A673 (cell line): ENCODE data around the gene OR52A1.

ENCODE experiments used
- CTCF ChIP-seq: fragments of 300-800, 200-600 bp; sonication (generic); conservative IDR thresholded peaks from 2 replicates; pipeline ENCODE4 v1.5.1; 2017; ENCODE audit warnings: low read depth, mild to moderate bottlenecking, antibody characterized with exemption, low read length, moderate library complexity, mixed read lengths
- EZH2 ChIP-seq: fragments of 200-600 bp; sonication (generic); IDR thresholded peaks from 2 replicates; pipeline ENCODE4 v1.6.1; 2017; ENCODE audit warnings: borderline replicate concordance, low read depth, mild to moderate bottlenecking, mixed read lengths, antibody characterized with exemption, low read length; ENCODE audit not compliant: poor library complexity, severe bottlenecking

DNA sequence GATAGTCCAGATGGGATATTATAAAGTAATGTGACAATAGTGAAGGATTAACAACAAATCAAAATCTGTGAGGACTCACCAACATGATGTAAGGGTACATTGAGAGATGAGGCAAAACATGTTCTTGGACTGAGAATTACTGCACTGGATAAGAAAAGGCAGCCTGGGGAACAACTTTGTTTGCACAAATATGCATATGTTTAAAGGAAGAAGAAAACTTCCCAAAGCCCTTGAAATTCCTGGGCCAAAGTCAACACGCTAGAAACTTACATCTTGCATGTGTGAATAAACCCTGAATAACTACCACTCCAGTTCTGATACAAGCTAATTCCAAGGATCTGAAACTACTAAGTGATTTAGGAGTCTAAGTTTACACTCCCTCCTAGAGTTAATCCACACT lies 17.5 kb downstream of the OR52A1 start:
- TF ChIP-seq CTCF (no peak), EZH2 (no peak)
